GM12891 (cell line): ENCODE results near the gene ABHD1.

Experiments used
- DNase-seq: peaks from one replicate; pipeline ENCODE4 v3.0.0; 2011; ENCODE audit warnings: low spot score; ENCODE audit not compliant: insufficient read length
- FAIRE-seq: peaks from 2 replicates; lab custom pipeline; 2011; peaks lifted over from hg19 to GRCh38; lab: Jason Lieb, UNC
- PAX5 ChIP-seq: IDR thresholded peaks from 2 replicates; pipeline ENCODE4 v1.6.1; 2011; ENCODE audit warnings: low read length, moderate library complexity, mild to moderate bottlenecking; ENCODE audit not compliant: insufficient read depth, severe bottlenecking
- POLR2A ChIP-seq: IDR thresholded peaks from 2 replicates; pipeline ENCODE4 v1.6.1; 2011; ENCODE audit warnings: low read depth, low read length, control low read depth
- POLR2AphosphoS5 ChIP-seq: IDR thresholded peaks from 2 replicates; pipeline ENCODE4 v1.6.1; 2011; ENCODE audit warnings: low read depth, low read length, control low read depth
- POU2F2 ChIP-seq: IDR thresholded peaks from 2 replicates; pipeline ENCODE4 v1.6.1; 2011; ENCODE audit warnings: low read depth, mild to moderate bottlenecking, control low read depth, low read length, moderate library complexity
- SPI1 ChIP-seq: IDR thresholded peaks from 2 replicates; pipeline ENCODE4 v1.6.1; 2011; ENCODE audit warnings: low read depth, low read length, control low read depth
- TAF1 ChIP-seq: IDR thresholded peaks from 2 replicates; pipeline ENCODE4 v1.6.1; 2011; ENCODE audit warnings: low read depth, low read length, control low read depth

Gene ABHD1

GRCh38 chr2:27094353-27094984, 29.1 kb upstream of the ABHD1 start:
- DNase-seq (no peak), FAIRE-seq (no peak)
- TF ChIP-seq POLR2A (no peak), POLR2AphosphoS5 (no peak), SPI1 (no peak), TAF1 (no peak), POU2F2 (no peak), PAX5 (no peak)

DNA sequence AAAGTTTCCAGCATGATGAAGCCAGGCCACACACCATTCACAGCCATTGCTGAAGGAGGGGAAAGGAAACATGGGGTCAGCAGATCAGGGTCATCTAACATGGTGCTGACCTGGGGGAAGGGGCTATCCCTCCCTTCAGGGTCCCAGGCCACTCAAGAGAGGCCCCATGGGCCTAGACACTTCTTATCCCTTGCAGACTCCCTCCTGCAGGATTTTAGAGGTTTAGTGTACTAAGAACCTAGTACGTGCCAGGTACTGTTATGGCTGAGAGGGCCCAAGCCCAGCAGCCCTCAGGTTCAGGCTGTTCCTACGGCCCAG, 28.2 kb upstream of the ABHD1 start:
- DNase-seq (no peak), FAIRE-seq (no peak)
- no peak for TF ChIP-seq POU2F2
- TF ChIP-seq TAF1 = no peak
- no peak for TF ChIP-seq POLR2AphosphoS5
- no peak for TF ChIP-seq PAX5
- no peak for TF ChIP-seq POLR2A
- TF ChIP-seq SPI1 = no peak

GRCh38 chr2:27095745-27096651, 27.6 kb upstream of the ABHD1 start:
- FAIRE-seq (peak; percentile 88), DNase-seq (peak; percentile 75)
- no peak for TF ChIP-seq POU2F2
- 0 out of 2 replicates have a peak, but pooled peaks have one; percentile 4 for TF ChIP-seq SPI1

DNA sequence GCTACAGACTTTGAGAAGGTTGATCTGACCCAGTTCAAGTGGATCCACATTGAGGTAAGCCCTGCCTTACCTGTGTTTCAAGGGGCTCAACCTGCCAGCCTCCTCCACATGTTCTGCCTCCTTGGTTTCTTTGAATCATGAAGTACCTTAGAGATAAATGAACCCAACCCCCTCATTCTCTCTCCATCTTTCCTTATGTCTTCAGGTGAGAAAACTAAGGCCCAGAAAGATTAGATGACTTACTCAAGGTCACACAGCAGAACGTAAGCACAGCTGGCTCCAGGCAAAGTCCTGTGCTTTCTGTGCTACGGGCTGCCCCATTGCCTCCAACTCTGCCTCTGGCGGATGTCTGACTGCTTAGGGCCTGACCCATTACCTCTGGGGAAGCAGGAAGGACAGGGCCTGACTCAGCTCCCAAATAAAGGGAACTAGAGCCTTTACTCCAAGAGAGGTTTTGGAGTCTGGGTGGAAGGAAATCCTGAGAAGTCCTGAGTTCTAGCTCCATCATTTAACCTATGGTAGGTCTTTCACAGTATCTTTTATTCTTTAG, 26.8 kb upstream of the ABHD1 start:
- DNase-seq (no peak), FAIRE-seq (no peak)
- no peak for TF ChIP-seq TAF1
- no peak for TF ChIP-seq PAX5
- no peak for TF ChIP-seq SPI1
- TF ChIP-seq POLR2A = no peak
- TF ChIP-seq POU2F2 = no peak
- TF ChIP-seq POLR2AphosphoS5 = no peak

DNA sequence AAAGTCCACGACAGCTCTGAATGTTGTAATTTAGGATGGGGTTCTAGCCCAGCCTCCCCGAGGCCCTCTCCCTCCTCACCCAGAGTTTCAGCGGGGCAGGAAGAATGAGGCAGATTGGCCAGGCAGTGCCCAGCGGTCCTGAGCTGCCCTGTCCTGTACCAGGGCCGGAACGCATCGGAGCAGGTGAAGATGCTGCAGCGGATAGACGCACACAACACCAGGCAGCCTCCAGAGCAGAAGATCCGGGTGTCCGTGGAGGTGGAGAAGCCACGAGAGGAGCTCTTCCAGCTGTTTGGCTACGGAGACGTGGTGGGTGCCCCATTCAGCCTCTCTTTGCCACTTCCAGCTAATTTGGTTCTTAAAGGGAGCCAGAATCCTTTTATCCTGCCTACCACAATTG, 26.3 kb upstream of the ABHD1 start:
- no peak for FAIRE-seq
- no peak for DNase-seq
- TF ChIP-seq POLR2A = no peak
- no peak for TF ChIP-seq TAF1
- TF ChIP-seq POU2F2 = no peak
- no peak for TF ChIP-seq POLR2AphosphoS5
- TF ChIP-seq PAX5 = no peak
- no peak for TF ChIP-seq SPI1

DNA sequence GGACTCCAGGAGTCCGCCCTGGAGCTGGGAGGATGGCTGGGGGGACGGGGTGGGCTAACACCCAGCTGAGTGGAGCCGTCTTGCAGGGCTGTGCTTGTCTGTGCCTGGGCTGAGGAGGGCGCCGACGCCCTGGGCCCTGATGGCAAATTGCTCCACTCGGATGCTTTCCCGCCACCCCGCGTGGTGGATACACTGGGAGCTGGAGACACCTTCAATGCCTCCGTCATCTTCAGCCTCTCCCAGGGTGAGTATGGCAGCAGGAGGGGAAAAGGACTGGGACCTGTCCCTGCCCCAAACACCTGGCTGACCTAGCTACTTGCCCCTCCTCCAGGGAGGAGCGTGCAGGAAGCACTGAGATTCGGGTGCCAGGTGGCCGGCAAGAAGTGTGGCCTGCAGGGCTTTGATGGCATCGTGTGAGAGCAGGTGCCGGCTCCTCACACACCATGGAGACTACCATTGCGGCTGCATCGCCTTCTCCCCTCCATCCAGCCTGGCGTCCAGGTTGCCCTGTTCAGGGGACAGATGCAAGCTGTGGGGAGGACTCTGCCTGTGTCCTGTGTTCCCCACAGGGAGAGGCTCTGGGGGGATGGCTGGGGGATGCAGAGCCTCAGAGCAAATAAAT, 24.2 kb upstream of the ABHD1 start:
- no peak for TF ChIP-seq POU2F2
- no peak for TF ChIP-seq PAX5
- no peak for TF ChIP-seq POLR2AphosphoS5
- TF ChIP-seq SPI1 = no peak
- no peak for FAIRE-seq
- DNase-seq = no peak

DNA sequence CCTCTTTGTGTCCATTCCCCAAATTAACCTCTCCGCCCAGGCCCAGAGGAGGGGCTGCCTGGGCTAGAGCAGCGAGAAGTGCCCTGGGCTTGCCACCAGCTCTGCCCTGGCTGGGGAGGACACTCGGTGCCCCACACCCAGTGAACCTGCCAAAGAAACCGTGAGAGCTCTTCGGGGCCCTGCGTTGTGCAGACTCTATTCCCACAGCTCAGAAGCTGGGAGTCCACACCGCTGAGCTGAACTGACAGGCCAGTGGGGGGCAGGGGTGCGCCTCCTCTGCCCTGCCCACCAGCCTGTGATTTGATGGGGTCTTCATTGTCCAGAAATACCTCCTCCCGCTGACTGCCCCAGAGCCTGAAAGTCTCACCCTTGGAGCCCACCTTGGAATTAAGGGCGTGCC, 23.6 kb upstream of the ABHD1 start:
- no peak for TF ChIP-seq POLR2AphosphoS5
- no peak for TF ChIP-seq POU2F2
- no peak for TF ChIP-seq SPI1
- TF ChIP-seq PAX5 = no peak
- no peak for FAIRE-seq
- no peak for DNase-seq

- TF ChIP-seq TAF1 (no peak), PAX5 (no peak)
- FAIRE-seq (no peak), DNase-seq (no peak)
Measured at GRCh38 chr2:27102329-27102728, 21.3 kb upstream of the ABHD1 start.

GRCh38 chr2:27105981-27106380, 17.6 kb upstream of the ABHD1 start:
- no peak for DNase-seq
- FAIRE-seq = no peak
- TF ChIP-seq POLR2AphosphoS5 (no peak), POLR2A (no peak), PAX5 (no peak), TAF1 (no peak), POU2F2 (no peak), SPI1 (no peak)

GRCh38 chr2:27108221-27108620, 15.4 kb upstream of the ABHD1 start:
- no peak for DNase-seq
- no peak for FAIRE-seq
- TF ChIP-seq PAX5 (no peak), POU2F2 (no peak), POLR2AphosphoS5 (no peak), SPI1 (no peak), TAF1 (no peak), POLR2A (no peak)
